Trophoblast cell (in vitro differentiated cells and primary cell): ENCODE data around the gene NDEL1.

Experiments used
- DNase-seq, 2 donors: peaks; one replicate each; pipeline ENCODE4 v3.0.0-alpha.2; 2016
- H2AFZ ChIP-seq: 2 replicates; pipeline ENCODE4 v1.6.1; 2013; ENCODE audit warnings: low read length, moderate library complexity, mild to moderate bottlenecking; ENCODE audit not compliant: insufficient read depth, poor library complexity
- H2AK5ac ChIP-seq: 2 replicates; pipeline ENCODE4 v1.6.1; 2013; ENCODE audit warnings: mild to moderate bottlenecking, low read length
- H2BK120ac ChIP-seq: 2 replicates; pipeline ENCODE4 v1.6.1; 2013; ENCODE audit warnings: low read length, mild to moderate bottlenecking, moderate library complexity; ENCODE audit not compliant: insufficient read depth, poor library complexity
- H2BK12ac ChIP-seq: 2 replicates; pipeline ENCODE4 v1.6.1; 2013; ENCODE audit warnings: mild to moderate bottlenecking, low read length, moderate library complexity
- H2BK5ac ChIP-seq: 2 replicates; pipeline ENCODE4 v1.6.1; 2013; ENCODE audit warnings: low read length, low read depth, moderate library complexity, mild to moderate bottlenecking; ENCODE audit not compliant: poor library complexity
- H3K14ac ChIP-seq: 2 replicates; pipeline ENCODE4 v1.6.1; 2013; ENCODE audit warnings: mild to moderate bottlenecking, low read length
- H3K18ac ChIP-seq: 2 replicates; pipeline ENCODE4 v1.6.1; 2013; ENCODE audit warnings: mild to moderate bottlenecking, low read length
- H3K23ac ChIP-seq: 2 replicates; pipeline ENCODE4 v1.6.1; 2013; ENCODE audit warnings: low read length
- H3K27ac ChIP-seq: 2 replicates; pipeline ENCODE4 v1.5.1; 2013; ENCODE audit warnings: low read depth, mild to moderate bottlenecking, inconsistent platforms, low read length, moderate library complexity
- H3K27me3 ChIP-seq: 2 replicates; pipeline ENCODE4 v1.6.1; 2013; ENCODE audit warnings: inconsistent platforms, mild to moderate bottlenecking, low read length, moderate library complexity; ENCODE audit not compliant: insufficient read depth
- H3K36me3 ChIP-seq, 2 experiments: 1 replicate in 1 of 2; 2 replicates in 1 of 2; pipeline ENCODE4 v1.6.1; 2013; ENCODE audit warnings: low read length in 2 of 2, mild to moderate bottlenecking in 2 of 2, moderate library complexity in 1 of 2; ENCODE audit not compliant: insufficient read depth in 2 of 2, control insufficient read depth in 1 of 2
- H3K4ac ChIP-seq: 2 replicates; pipeline ENCODE4 v1.6.1; 2013; ENCODE audit warnings: low read depth, mild to moderate bottlenecking, low read length, moderate library complexity
- H3K4me1 ChIP-seq, 2 experiments: 1 replicate in 1 of 2; 2 replicates in 1 of 2; pipeline ENCODE4 v1.6.1; 2013; ENCODE audit warnings: low read length in 2 of 2, mild to moderate bottlenecking in 2 of 2, moderate library complexity in 1 of 2; ENCODE audit not compliant: insufficient read depth in 2 of 2, control insufficient read depth in 1 of 2
- H3K4me2 ChIP-seq: 2 replicates; pipeline ENCODE4 v1.6.1; 2013; ENCODE audit warnings: inconsistent platforms, mild to moderate bottlenecking, low read length, moderate library complexity
- H3K4me3 ChIP-seq: 2 replicates; pipeline ENCODE4 v1.5.1; 2013; ENCODE audit warnings: mild to moderate bottlenecking, low read depth, low read length, inconsistent platforms
- H3K79me1 ChIP-seq: one replicate; pipeline ENCODE4 v1.6.1; 2013; ENCODE audit warnings: low read length
- H3K79me2 ChIP-seq: 2 replicates; pipeline ENCODE4 v1.6.1; 2013; ENCODE audit warnings: low read length, mild to moderate bottlenecking; ENCODE audit not compliant: control insufficient read depth, insufficient read depth, poor library complexity
- H3K9ac ChIP-seq: 2 replicates; pipeline ENCODE4 v1.6.1; 2013; ENCODE audit warnings: mild to moderate bottlenecking, low read length
- H3K9me3 ChIP-seq: 2 replicates; pipeline ENCODE4 v1.6.1; 2013; ENCODE audit warnings: low read depth, mild to moderate bottlenecking, control low read depth, inconsistent platforms, low read length; ENCODE audit not compliant: insufficient read depth
- H4K12ac ChIP-seq: 2 replicates; pipeline ENCODE4 v1.6.1; 2013; ENCODE audit warnings: low read depth, mild to moderate bottlenecking, low read length, moderate library complexity
- H4K8ac ChIP-seq: 2 replicates; pipeline ENCODE4 v1.6.1; 2013; ENCODE audit warnings: low read depth, mild to moderate bottlenecking, low read length, moderate library complexity
- H4K91ac ChIP-seq: one replicate; pipeline ENCODE4 v1.6.1; 2013; ENCODE audit warnings: low read depth, mild to moderate bottlenecking, low read length, moderate library complexity
- WGBS: extraction: QIAGEN DNeasy Blood & Tissue Kit; methylation state at CpG from one replicate; pipeline ENCODE4 v1.1.7; 2013; ENCODE audit warnings: missing lambda C conversion rate; ENCODE audit not compliant: insufficient read length, insufficient coverage; ENCODE audit errors: extremely low coverage; 5-methylcytosine and 5-hydroxymethylcytosine counted together

NDEL1 gene

DNA sequence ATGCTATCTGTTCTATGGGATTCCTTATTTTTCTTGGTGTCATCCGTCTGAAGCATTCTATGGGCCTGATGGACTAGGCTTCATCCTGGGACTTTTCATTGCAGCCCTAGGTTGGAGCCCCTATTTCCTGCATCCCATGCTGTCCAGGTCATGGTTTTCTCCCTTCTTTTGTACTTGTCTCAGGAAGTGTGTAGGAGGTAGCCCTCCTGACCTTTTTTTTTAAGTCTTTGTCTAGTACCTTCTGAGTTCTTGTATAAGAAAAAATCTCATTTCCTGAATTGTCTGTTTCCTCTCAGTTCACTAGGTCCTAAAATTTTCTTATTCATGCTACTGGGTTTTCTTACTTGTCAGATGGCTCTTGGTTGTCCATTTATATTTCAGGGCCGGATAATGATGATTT is 6.0 kb downstream of the NDEL1 start:
- H2BK5ac ChIP-seq = no peak overlapping the region
- H3K18ac ChIP-seq = no peak overlapping the region
- no peak overlapping the region for H4K91ac ChIP-seq
- H2BK12ac ChIP-seq = no peak overlapping the region
- H3K79me2 ChIP-seq = no peaks in the 10 kb centered on the region
- no peak overlapping the region for H2AFZ ChIP-seq
- H3K36me3 ChIP-seq = peaks cover 8 to 12% of the 10 kb centered on the region in 2 experiments
- no peaks in the 10 kb centered on the region for H3K9me3 ChIP-seq
- H3K9ac ChIP-seq = no peak overlapping the region
- H3K4me1 ChIP-seq = no peaks in the 10 kb centered on the region
- no peaks in the 10 kb centered on the region for H3K79me1 ChIP-seq
- H3K4me3 ChIP-seq = no peak overlapping the region
- H3K4ac ChIP-seq = no peak overlapping the region
- H4K8ac ChIP-seq = no peak overlapping the region
- H2AK5ac ChIP-seq = no peak overlapping the region
- no peaks in the 10 kb centered on the region for H3K27me3 ChIP-seq
- DNase-seq = no peak
- H3K4me2 ChIP-seq = no peak overlapping the region
- H3K27ac ChIP-seq = no peak overlapping the region
- no CpG with 5 or more reads among the region's 2 CpGs for WGBS
- H4K12ac ChIP-seq = no peak overlapping the region
- H3K14ac ChIP-seq = no peak overlapping the region
- peak overlapping the region; percentile 25 for H3K23ac ChIP-seq
- no peak overlapping the region for H2BK120ac ChIP-seq

DNA sequence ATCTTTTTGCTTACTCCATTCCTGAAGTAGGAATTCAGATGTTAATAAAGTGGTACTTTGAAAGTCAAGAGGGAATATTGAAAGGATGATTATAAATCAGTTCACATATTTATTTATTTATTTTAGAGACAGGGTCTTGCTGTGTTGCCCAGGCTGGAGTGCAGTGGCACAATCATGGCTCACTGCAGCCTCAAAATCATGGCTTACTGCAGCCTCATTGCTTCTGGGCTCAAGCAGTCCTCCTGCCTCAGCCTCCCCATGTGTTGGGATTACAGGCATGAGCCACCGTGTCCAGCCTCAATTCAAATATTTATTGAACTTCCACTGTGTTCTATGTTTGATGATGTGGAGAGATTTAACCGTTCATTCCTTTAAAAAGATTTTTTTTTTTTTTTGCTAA is 6.6 kb downstream of the NDEL1 start:
- Histone ChIP-seq H3K4me1 (no peaks in the 10 kb centered on the region), H4K91ac (no peak overlapping the region), H3K79me1 (no peaks in the 10 kb centered on the region), H3K23ac (no peak overlapping the region), H2BK12ac (no peak overlapping the region), H2BK5ac (no peak overlapping the region), H3K9me3 (no peaks in the 10 kb centered on the region), H3K14ac (no peak overlapping the region), H4K12ac (no peak overlapping the region), H3K4ac (no peak overlapping the region), H3K79me2 (no peaks in the 10 kb centered on the region), H3K27me3 (no peaks in the 10 kb centered on the region), H3K27ac (no peak overlapping the region), H3K4me3 (no peak overlapping the region), H2BK120ac (no peak overlapping the region), H3K9ac (no peak overlapping the region), H3K4me2 (no peak overlapping the region), H3K36me3 (peaks cover 8 to 16% of the 10 kb centered on the region in 2 experiments), H3K18ac (no peak overlapping the region), H2AK5ac (no peak overlapping the region), H4K8ac (no peak overlapping the region), H2AFZ (no peak overlapping the region)
- no CpG with 5 or more reads among the region's 2 CpGs for WGBS
- no peak for DNase-seq

DNA sequence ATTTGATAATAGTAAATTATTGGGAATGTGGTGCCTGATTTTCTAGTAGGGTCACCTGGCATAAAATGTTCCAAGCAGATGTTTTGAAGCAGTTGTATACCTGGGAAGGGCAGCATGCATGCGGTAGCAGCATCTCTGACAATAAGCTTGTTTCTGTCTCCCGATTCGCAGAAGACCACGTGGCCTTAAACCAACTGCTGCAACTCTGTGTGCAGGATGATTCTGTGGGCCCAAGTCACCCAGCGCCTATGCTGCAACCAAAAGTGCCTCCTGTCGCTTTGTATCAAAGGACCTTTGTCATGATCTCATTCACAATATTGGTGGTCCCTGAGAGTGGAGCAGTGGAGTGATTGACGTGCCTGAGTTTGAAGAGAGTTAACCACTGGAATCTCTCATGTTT is 8.1 kb downstream of the NDEL1 start:
- no peak for DNase-seq
- Histone ChIP-seq H3K4me3 (no peak overlapping the region), H2AFZ (no peak overlapping the region), H2AK5ac (no peak overlapping the region), H3K9me3 (no peaks in the 10 kb centered on the region), H2BK120ac (no peak overlapping the region), H3K14ac (no peak overlapping the region), H3K79me1 (no peaks in the 10 kb centered on the region), H4K12ac (no peak overlapping the region), H3K23ac (no peak overlapping the region), H3K4me2 (no peak overlapping the region), H4K8ac (no peak overlapping the region), H3K27ac (no peak overlapping the region), H3K36me3 (peaks cover 6 to 16% of the 10 kb centered on the region in 2 experiments), H3K27me3 (no peaks in the 10 kb centered on the region), H3K4ac (no peak overlapping the region), H3K9ac (no peak overlapping the region), H3K18ac (no peak overlapping the region), H3K79me2 (no peaks in the 10 kb centered on the region), H4K91ac (no peak overlapping the region), H2BK5ac (no peak overlapping the region), H2BK12ac (no peak overlapping the region), H3K4me1 (no peaks in the 10 kb centered on the region)
- no CpG with 5 or more reads among the region's 7 CpGs for WGBS

DNA sequence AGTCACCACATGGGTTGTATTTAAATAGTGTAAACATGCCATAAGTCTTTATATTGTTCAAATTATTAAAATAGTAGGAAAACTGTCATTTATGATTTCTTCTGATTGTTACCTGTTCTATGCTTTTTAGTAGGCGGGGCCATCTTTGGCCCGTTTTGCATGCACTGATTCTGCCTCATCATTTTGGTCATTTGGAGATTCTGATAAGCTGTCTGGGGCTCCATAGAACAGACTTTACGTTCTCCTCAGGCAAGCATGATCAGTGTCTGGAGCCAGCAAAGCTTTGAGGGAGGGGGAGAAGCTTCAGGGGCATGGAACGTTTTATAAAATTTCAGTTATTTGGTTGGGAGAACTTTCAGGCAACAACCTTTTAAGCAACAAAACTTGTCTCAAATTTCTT is 8.8 kb downstream of the NDEL1 start:
- Histone ChIP-seq H2AK5ac (no peak overlapping the region), H4K91ac (no peak overlapping the region)
- no CpG with 5 or more reads among the region's 4 CpGs for WGBS

More for the DNA sequence above, 8.8 kb downstream of the NDEL1 start:
- Histone ChIP-seq H3K9me3 (no peaks in the 10 kb centered on the region), H4K8ac (no peak overlapping the region), H3K27ac (no peak overlapping the region), H3K79me1 (no peaks in the 10 kb centered on the region), H3K4ac (no peak overlapping the region), H3K36me3 (peaks cover 10 to 20% of the 10 kb centered on the region in 2 experiments), H2BK120ac (no peak overlapping the region), H3K4me2 (no peak overlapping the region), H3K14ac (no peak overlapping the region), H3K4me3 (no peak overlapping the region), H3K4me1 (no peaks in the 10 kb centered on the region), H3K27me3 (no peaks in the 10 kb centered on the region), H3K79me2 (no peaks in the 10 kb centered on the region), H2AFZ (no peak overlapping the region), H3K9ac (no peak overlapping the region), H2BK5ac (no peak overlapping the region), H2BK12ac (no peak overlapping the region), H4K12ac (no peak overlapping the region), H3K23ac (no peak overlapping the region), H3K18ac (no peak overlapping the region)
- no peak for DNase-seq
